HG03097 (cell line): ENCODE results near the gene TTLL10.

ENCODE experiments used
- ATAC-seq: cut with Tn5 transposase; IDR thresholded peaks from one replicate; pipeline ENCODE4 v1.9.1; 2021; ENCODE audit not compliant: unreplicated experiment, low FRiP score

TTLL10 gene, protein sequence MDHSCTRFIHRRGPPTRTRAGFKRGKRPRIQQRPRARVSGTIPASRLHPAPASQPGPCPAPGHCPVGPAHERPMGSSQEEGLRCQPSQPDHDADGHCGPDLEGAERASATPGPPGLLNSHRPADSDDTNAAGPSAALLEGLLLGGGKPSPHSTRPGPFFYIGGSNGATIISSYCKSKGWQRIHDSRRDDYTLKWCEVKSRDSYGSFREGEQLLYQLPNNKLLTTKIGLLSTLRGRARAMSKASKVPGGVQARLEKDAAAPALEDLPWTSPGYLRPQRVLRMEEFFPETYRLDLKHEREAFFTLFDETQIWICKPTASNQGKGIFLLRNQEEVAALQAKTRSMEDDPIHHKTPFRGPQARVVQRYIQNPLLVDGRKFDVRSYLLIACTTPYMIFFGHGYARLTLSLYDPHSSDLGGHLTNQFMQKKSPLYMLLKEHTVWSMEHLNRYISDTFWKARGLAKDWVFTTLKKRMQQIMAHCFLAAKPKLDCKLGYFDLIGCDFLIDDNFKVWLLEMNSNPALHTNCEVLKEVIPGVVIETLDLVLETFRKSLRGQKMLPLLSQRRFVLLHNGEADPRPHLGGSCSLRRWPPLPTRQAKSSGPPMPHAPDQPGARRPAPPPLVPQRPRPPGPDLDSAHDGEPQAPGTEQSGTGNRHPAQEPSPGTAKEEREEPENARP

DNA sequence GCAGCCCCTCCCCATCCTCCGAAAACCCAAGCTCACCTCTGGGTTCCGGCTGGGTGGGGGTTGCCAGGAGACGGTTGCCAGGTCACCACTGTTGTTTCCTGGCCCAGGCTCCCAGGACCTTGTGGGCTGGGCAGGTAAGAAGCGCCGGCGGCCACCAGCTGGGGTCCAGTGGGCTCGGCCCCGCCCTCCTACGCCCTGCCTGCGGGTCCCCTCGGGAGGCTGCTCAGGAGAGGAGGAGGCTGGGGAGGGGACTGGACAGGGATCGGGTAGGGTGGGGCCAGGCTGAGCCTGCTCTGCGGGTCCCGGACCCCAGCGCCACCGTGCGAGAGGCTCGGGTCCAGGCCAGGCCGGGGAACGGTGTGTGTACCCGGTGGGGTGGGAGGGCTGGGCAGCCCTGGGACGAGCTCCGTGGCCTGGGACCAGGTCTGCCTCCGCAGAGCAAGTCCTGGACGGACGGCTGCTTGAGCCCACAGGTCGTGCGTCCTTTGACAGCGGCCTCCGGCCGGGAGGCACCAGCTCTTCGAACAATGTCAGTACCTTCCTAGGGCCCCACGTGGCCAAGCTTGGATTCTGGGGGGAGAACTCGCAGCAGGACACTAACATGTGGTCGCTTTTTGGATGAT is at the start of gene TTLL10:
TTLL10 (plus strand) TSS at position 88 of the 623 bp plus-strand sequence. CDS start 5,336 bp downstream, outside the sequence.
- no peak for ATAC-seq

GRCh38 chr1:1124508-1124785 is 49.2 kb upstream of the TTLL10 start:
- no peak for ATAC-seq

DNA sequence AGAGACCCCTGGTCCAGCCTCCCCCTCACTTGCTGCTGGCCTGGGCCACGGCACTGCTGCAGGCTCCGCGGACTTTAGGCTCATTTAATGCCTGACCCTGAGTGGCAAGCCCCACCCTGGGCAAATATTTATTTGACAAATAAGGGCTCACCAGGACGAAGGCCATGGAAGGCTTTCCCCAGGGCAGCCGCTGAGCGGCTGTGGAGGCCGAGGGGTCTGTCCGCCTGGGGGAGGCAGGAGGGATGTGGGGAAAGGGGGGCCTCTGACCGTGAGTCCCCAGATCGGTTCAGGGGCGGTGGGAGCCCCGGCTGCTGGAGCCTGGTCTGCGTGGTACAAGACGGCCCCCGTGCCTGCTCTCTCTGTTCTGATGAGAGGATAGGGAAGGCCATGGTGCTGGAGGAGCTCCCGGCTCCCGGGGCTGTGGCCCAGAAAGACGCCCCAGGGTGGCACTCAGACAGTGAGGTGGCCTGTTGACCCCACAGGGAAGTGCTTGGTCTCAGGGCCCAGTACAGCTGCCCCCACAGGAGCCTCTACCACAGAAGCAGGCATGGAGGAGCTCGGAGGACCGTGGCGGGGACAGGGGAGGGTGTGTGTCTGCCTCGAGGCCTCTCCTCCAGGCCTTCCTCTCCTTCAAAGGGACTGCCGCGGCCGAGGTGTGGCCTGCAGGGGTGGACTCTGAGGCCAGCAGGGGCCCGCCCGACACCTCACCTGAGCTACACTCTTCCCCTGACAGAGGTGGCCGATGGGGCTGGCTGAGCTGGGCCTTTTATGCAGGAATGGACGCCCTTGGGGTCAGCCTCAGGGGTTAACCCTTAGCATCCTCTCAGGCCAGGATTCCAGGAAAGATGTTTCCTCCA is 48.7 kb upstream of the TTLL10 start:
- ATAC-seq = no peak

- ATAC-seq = no peak
Measured at GRCh38 chr1:1125945-1126344, 47.7 kb upstream of the TTLL10 start.

GRCh38 chr1:1127551-1128451 is 45.9 kb upstream of the TTLL10 start:
- no peak for ATAC-seq

DNA sequence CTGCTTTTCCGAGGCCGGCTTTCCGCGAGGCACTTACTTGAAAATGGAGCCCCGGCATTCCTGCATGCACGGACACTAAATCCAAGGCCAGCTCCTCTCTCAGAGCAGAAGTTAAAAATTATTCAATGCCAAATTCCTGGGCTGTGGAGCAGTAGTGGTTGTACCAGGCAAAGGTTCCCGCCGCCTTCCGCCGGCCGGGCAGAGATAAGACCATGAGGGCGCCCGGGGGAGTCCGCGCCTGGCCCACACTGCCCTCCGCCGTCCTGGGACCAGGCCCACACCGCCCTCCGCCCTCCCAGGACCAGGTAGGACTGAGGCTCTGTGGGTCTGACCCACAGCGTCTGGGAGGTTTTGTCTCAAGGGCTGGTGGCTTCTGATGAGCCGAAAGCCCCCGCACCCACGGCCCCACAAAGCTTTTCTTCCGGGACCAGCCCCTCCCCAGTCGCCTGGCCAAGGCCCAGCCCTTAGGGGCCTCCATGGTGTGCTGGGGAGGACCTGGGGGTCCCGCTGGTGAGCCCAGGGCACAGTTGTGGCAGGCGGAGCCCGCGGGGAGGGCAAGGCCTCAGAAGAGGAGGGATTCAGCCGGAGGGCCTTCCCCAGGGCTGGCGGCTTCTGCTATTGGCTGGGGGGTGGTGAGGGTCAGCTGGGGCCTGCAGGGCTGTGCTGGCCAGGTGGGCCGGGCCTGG is 45.1 kb upstream of the TTLL10 start:
- no peak for ATAC-seq

GRCh38 chr1:1129381-1129821 is 44.3 kb upstream of the TTLL10 start:
- no peak for ATAC-seq

DNA sequence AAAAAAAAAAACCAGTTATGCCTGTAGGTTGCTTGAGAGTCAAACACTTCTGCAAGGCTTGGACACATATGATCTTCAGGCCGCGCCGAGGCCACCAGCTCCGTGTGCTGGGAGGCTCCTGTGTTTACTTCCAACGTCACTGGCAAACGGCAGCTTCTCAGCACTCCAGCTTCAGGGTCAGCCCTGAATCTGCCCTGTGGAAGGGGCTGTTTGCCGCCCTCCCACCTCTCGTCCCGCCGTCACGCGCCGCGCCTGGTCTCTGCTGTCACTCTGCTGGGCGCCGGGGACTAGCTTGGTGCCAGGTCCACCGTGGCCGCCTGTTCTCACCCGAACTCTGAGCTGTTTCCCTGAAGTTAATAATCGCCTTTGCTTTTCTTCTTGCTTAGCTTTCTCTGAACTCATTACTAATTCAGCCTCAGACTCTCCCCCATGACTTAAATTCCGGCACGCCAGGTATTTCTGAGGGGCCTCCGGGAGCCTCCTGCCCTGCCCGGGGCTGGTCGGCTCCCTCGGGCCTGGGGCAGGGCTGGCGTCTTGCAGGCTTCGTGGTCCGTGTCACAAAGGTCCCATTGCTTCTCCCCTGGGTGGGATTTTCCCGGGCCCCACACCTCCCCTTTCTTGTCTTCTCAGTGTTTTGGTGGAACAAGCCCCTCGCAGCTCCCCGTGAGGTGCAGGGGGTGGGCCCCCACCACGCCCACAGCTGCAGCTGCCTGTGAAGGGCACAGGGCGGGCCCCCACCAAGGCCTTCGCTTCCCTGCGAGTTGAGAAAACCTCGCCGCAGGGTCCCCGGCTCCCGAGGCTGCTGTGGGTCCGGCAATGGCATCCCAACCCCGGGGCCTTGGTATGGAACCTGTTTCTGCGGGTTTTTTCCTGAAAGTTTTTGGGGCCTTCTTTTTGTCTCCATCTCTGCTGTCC is 43.2 kb upstream of the TTLL10 start:
- ATAC-seq = no peak

GRCh38 chr1:1132042-1132950 is 41.4 kb upstream of the TTLL10 start:
- no peak for ATAC-seq

- no peak for ATAC-seq
Measured at GRCh38 chr1:1132956-1133750, 40.5 kb upstream of the TTLL10 start.

DNA sequence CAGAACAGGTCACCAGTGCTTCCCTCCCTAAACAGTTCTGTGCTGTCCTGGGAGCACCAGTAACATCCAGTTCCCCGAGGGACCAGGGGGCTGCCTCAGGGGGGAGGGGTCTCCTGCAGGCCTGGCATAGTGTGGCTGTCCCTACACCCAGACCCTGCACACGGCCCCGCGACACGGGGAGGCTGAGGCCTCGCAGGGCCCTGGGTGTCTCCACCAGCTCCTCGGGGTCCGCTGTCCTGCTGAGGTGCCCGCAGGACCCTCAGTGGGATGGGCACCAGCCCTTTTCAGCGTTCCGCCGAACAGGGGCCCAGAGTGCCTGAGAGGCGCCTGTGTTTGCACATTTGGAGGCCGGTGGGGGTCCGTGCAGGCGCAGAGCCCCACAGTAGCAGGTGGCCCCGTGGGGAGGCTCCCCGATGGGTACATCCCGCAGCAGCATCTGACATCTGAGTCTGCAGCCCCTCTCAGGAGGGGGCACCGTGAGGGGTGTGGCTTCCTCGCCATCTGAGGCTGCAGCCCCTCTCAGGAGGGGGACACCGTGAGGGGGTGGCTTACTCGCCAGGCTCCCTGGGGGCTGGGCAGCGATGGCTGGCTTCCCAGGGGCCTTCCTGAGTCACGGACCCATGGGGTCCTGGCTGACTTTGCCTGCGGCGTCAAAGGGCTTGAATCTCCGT is 39.2 kb upstream of the TTLL10 start:
- no peak for ATAC-seq

- ATAC-seq = no peak
Measured at GRCh38 chr1:1135339-1136136, 38.1 kb upstream of the TTLL10 start.

DNA sequence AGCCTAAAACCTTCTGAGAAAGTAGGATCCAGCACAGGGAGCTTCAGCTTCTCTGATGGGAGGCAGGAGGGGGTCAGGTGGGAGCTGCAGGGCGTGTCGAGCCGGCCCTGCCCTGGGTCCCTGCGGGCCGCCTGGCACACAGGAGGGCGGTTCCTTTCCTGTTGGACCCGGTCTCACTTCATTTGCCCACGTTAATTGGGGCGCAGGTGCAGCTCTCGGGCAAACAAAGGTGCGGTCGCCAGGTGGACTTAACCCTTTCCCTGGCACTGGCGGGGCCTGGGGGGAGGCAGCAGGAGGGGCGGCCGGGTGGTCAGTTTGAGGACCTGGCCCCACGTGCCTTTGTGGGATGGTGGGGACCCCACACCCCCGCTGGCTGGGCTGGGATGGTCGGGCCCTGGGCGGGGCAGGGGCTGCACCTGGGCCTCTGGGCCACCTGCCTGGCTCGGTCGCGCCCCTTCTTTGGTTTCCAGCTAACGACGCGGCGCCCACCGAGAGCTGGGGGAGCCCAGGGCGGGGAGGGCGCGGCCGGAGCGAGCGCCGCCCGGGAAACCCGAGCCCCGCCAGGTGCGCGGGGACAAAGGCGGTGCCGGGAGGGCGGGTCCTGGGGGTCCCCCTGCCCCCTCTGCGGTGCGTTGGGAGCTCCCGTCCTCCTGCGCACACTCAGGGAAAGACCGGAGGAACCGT is 37.0 kb upstream of the TTLL10 start:
- peak; percentile 32 for ATAC-seq

- ATAC-seq = peak; percentile 51
Measured at GRCh38 chr1:1137256-1138045, 36.2 kb upstream of the TTLL10 start.
